ENCODE data around the gene KRTAP23-1. TPM values are rescaled to one million over a fixed set of nuclear protein-coding genes. Genes with fewer than 3 reads are reported as not detected.

KRTAP23-1 gene, protein sequence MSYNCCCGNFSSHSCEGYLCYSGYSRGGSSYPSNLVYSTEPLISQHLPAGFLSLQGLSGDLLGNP
- not detected in 5 replicates for total RNA-seq (2022; extraction: Qiagen RNA extraction)

DNA sequence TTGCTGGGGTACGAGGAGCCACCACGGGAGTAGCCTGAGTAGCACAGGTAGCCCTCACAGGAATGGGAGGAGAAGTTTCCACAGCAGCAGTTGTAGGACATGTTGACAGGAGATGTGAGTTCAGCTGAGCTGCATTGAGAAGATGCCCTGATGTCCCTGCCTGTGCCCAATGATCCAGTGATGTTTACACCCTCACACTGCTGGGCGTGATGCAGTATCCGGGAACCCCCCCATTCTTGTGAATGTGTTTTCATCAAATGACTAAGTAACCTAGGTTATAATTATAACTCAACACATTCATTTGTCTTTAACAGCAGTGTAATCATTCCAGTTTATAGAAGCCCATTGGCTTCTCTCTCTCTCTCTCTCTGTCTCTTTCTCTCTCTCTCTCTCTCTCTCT, at the start of gene KRTAP23-1:
Gene KRTAP23-1, minus strand, starts transcription at position 101 of the 400 bp plus-strand sequence. Its CDS starts 0 bp downstream, at position 101.

DNA sequence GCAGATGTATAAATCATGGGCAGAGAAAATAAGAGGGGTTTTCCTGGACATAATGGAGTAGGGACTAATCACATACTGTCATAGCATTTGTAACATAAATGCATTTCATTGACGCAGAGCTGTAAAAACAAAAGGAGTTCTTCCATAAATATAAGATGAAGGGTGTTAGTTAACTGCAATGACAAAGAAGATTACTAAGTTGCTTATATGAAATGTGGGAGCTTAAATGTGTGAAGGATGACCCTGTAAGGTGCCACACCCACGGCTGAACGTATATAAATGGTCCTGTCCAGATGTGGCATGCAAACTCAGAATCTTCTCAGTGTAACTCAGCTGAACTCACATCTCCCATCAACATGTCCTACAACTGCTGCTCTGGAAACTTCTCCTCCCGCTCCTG, 47.3 kb upstream of the KRTAP23-1 start, which contains the start of gene KRTAP13-1:
Gene KRTAP13-1, plus strand, starts transcription at position 301 of the 400 bp plus-strand sequence. Its CDS starts 56 bp downstream, at position 357.

DNA sequence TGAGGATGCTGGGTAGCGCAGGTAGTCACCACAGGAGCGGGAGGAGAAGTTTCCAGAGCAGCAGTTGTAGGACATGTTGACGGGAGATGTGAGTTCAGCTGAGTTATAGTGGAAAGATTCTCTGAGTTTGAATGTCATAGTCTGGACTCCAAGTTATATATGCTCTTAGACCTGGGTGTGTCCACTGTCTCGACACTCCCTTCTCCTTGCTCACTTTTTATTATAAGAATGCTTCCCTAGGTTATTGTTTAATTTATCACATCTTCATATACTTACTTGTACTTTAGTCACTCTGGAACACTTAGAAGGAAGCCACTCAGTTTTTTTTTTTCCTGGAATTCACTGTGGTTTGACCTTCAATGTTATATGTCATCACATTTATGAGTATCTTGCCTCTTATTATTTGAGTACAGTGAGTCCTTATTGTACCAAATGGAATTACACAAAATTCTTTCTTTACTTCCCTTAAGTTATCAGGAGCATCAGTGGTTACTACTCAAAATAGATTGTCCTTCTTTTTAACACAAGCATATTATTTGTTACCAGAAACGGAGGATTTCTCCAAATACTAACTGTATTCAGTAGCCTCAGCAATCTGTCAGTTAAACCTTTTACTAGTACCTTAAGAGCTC, 23.8 kb upstream of the KRTAP23-1 start, which contains the start of gene KRTAP13-2:
Gene KRTAP13-2, minus strand, starts transcription at position 133 of the 632 bp plus-strand sequence. Its CDS starts 58 bp downstream, at position 75.

DNA sequence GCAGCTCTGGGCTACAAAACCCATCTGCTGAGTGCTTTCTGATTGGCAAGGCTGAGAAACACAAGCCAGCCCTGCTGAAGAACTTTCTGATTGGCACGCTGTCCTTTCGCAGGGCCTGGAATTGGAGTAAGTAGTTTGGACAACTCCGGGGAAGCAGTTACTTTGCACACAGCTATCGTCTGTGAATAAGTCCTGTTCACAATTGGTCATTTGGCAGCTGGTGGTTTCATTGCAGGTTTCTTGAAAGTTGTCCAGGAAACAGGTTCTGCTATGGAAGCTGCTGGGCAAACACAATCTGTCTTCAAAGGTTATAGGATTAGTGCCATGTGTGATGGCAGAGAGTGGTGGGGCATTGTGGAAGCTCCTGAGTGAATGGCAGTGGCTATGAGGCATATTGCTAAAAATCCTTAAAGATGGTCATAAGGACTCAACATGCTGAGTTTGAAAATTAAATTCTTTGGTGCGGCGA, 11.1 kb downstream of the KRTAP23-1 start, which contains the start of gene KRTAP27-1:
Gene KRTAP27-1, minus strand, starts transcription at position 419 of the 469 bp plus-strand sequence. Its CDS starts 26 bp downstream, at position 393.

DNA sequence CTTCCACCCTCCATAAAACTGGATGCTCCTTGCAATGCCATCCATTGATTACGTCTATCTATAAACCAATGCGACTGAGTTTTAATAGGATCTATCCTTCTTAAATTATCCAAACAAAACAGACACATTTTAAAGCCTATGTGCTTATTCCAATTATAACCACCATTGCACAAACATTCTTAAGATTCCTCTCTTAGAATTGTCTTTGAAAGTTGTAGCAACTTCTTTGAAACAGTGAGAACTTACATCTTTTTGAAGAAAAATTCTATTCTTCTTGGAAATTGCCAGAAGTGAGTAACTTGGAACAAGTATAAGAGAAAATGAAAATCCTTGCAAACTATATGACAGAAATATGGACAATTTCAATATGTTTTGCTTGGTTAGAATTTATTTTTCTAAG, 28.2 kb downstream of the KRTAP23-1 start, which contains the start of gene KRTAP26-1:
Gene KRTAP26-1, minus strand, starts transcription at position 101 of the 400 bp plus-strand sequence. CDS start 280 bp downstream, outside the sequence.

Other genes starting within 250 kb of the KRTAP23-1 start
- not detected in 5 replicates for gene CLDN17, start 181.8 kb downstream of the KRTAP23-1 start, total RNA-seq (2022; extraction: Qiagen RNA extraction)
- not detected in 5 replicates for gene CLDN8, start 132.5 kb downstream of the KRTAP23-1 start, total RNA-seq (2022; extraction: Qiagen RNA extraction)
- not detected in 5 replicates for gene KRTAP24-1, start 65.7 kb downstream of the KRTAP23-1 start, total RNA-seq (2022; extraction: Qiagen RNA extraction)
- gene KRTAP25-1, start 59.1 kb downstream of the KRTAP23-1 start, total RNA-seq (2022; extraction: Qiagen RNA extraction) = not detected in 5 replicates
- gene KRTAP26-1, start 28.3 kb downstream of the KRTAP23-1 start, total RNA-seq (2022; extraction: Qiagen RNA extraction) = not detected in 5 replicates
- gene KRTAP27-1, start 10.9 kb downstream of the KRTAP23-1 start, total RNA-seq (2022; extraction: Qiagen RNA extraction) = not detected in 5 replicates
- gene KRTAP13-2, start 23.7 kb upstream of the KRTAP23-1 start, total RNA-seq (2022; extraction: Qiagen RNA extraction) = not detected in 5 replicates
- gene KRTAP13-1, start 47.4 kb upstream of the KRTAP23-1 start, total RNA-seq (2022; extraction: Qiagen RNA extraction) = not detected in 5 replicates
- not detected in 5 replicates for gene KRTAP13-3, start 77.3 kb upstream of the KRTAP23-1 start, total RNA-seq (2022; extraction: Qiagen RNA extraction)
- gene KRTAP13-4, start 81.6 kb upstream of the KRTAP23-1 start, total RNA-seq (2022; extraction: Qiagen RNA extraction) = not detected in 5 replicates
- not detected in 5 replicates for gene KRTAP15-1, start 91.7 kb upstream of the KRTAP23-1 start, total RNA-seq (2022; extraction: Qiagen RNA extraction)
- not detected in 5 replicates for gene KRTAP19-1, start 131.8 kb upstream of the KRTAP23-1 start, total RNA-seq (2022; extraction: Qiagen RNA extraction)
- gene KRTAP19-2, start 138.8 kb upstream of the KRTAP23-1 start, total RNA-seq (2022; extraction: Qiagen RNA extraction) = not detected in 5 replicates
- gene KRTAP19-3, start 143.4 kb upstream of the KRTAP23-1 start, total RNA-seq (2022; extraction: Qiagen RNA extraction) = not detected in 5 replicates
- not detected in 5 replicates for gene KRTAP19-4, start 148.6 kb upstream of the KRTAP23-1 start, total RNA-seq (2022; extraction: Qiagen RNA extraction)
- gene KRTAP19-5, start 153.5 kb upstream of the KRTAP23-1 start, total RNA-seq (2022; extraction: Qiagen RNA extraction) = not detected in 5 replicates
- gene KRTAP19-6, start 193.3 kb upstream of the KRTAP23-1 start, total RNA-seq (2022; extraction: Qiagen RNA extraction) = not detected in 5 replicates
- not detected in 5 replicates for gene KRTAP19-7, start 212.7 kb upstream of the KRTAP23-1 start, total RNA-seq (2022; extraction: Qiagen RNA extraction)
- gene KRTAP22-2, start 241.8 kb upstream of the KRTAP23-1 start, total RNA-seq (2022; extraction: Qiagen RNA extraction) = not detected in 5 replicates
- not detected in 5 replicates for gene KRTAP6-3, start 243.8 kb upstream of the KRTAP23-1 start, total RNA-seq (2022; extraction: Qiagen RNA extraction)